ENCODE data around the gene USP8. TPM values are rescaled to one million over a fixed set of nuclear protein-coding genes. Genes with fewer than 3 reads are reported as not detected.

The USP8 gene
- total and polyA plus RNA-seq, 10 of the 15 experiments (the other 5 are each of a cell fraction or from before 2014, with no cell fraction given): 25.2 to 51.7 (median 36.1) TPM

DNA sequence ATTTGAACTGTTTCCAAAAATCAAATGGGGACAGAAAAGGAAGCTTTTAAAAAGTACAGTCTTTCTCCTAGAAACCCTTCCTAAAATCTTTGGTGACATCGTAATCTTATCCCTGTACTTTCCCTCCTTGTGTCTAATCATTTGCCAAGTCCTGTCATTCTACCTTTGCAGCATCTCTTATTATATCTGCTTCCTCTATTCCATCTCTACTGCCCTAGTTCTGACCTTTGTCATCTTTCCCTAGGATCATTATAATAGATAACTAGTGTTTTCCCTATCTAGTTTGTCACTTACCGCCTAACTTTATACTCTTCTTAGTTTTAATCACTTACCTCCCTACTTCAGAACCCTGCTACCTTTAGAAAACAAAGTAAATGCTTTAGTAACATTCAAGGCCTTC is 11.6 kb downstream of the USP8 start:
- Histone ChIP-seq H3K4me3 (no peak overlapping the region), H3K4me1 (ENCODE audit: control insufficient read depth, insufficient read depth, low read length) (no peaks in the 10 kb centered on the region), H4K20me1 (ENCODE audit: control insufficient read depth, insufficient read depth) (no peaks in the 10 kb centered on the region), H3K27me3 (replicated peaks in 1 of 2; ENCODE audit: control insufficient read depth in 2 of 2, insufficient read depth in 2 of 2, low read length in 1 of 2) (no peaks in the 10 kb centered on the region), H2AFZ (ENCODE audit: control insufficient read depth, low read depth, low read length) (no peak overlapping the region), H3K79me2 (ENCODE audit: control insufficient read depth, insufficient read depth, low read length) (peaks cover 49% of the 10 kb centered on the region), H3K27ac (ENCODE audit: control insufficient read depth, insufficient read depth) (no peak overlapping the region), H3K9me3 (replicated peaks; ENCODE audit: control insufficient read depth, insufficient read depth, low read length) (no peaks in the 10 kb centered on the region), H3K36me3 (ENCODE audit: control insufficient read depth in 2 of 2, insufficient read depth in 2 of 2, low read length in 1 of 2) (peaks cover 0 to 5% of the 10 kb centered on the region in 2 experiments; a peak in 1 of 4 replicates), H3K4me2 (ENCODE audit: control insufficient read depth, insufficient read depth) (no peak overlapping the region), H3K9ac (ENCODE audit: control insufficient read depth, insufficient read depth, low read length) (no peak overlapping the region)
- in situ Hi-C loops (cut with MboI): no loop called here
- ATAC-seq (peak; percentile 63), FAIRE-seq (no peak), DNase-seq (ENCODE audit: low read depth, low spot score) (no peak)
- no TSS peak for BruUV-seq (replicated peaks)
- TF ChIP-seq, protein P1, sequence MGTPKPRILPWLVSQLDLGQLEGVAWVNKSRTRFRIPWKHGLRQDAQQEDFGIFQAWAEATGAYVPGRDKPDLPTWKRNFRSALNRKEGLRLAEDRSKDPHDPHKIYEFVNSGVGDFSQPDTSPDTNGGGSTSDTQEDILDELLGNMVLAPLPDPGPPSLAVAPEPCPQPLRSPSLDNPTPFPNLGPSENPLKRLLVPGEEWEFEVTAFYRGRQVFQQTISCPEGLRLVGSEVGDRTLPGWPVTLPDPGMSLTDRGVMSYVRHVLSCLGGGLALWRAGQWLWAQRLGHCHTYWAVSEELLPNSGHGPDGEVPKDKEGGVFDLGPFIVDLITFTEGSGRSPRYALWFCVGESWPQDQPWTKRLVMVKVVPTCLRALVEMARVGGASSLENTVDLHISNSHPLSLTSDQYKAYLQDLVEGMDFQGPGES (IDR thresholded peaks at IDR 0.05): no peak
- TF ChIP-seq, protein P2, sequence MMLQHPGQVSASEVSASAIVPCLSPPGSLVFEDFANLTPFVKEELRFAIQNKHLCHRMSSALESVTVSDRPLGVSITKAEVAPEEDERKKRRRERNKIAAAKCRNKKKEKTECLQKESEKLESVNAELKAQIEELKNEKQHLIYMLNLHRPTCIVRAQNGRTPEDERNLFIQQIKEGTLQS (IDR thresholded peaks at IDR 0.05; ENCODE audit: borderline replicate concordance, extremely low read depth, low read depth, low read length): no peak
- TF ChIP-seq HDGF (IDR thresholded peaks at IDR 0.05) (no peak), FOXK2 (IDR thresholded peaks at IDR 0.05) (no peak), NFXL1 (IDR thresholded peaks at IDR 0.05; ENCODE audit: borderline replicate concordance) (no peak), CHD4 (IDR thresholded peaks at IDR 0.05) (no peak), NR2C2 (IDR thresholded peaks at IDR 0.05; ENCODE audit: borderline replicate concordance, control insufficient read depth, insufficient read length, low read depth) (no peak), JUNB (IDR thresholded peaks at IDR 0.05) (no peak), KAT2A (conservative IDR thresholded peaks at IDR 0.05; ENCODE audit: control insufficient read depth, low read depth, low read length) (no peak), ZNF207 (IDR thresholded peaks at IDR 0.05; ENCODE audit: borderline replicate concordance) (no peak), IKZF2 (IDR thresholded peaks at IDR 0.05) (no peak), BCL3 (IDR thresholded peaks at IDR 0.05; ENCODE audit: borderline replicate concordance, insufficient read depth, low read depth, low read length, poor library complexity, severe bottlenecking) (no peak), MYC (IDR thresholded peaks at IDR 0.05; ENCODE audit: insufficient read depth, insufficient read length, insufficient replicate concordance, low read length, severe bottlenecking) (no peak), HSF1 (IDR thresholded peaks at IDR 0.05; ENCODE audit: low read depth, low read length) (no peak), NR2F1 (conservative IDR thresholded peaks at IDR 0.05) (no peak), GATAD2B (conservative IDR thresholded peaks at IDR 0.05; ENCODE audit: low read depth) (no peak)
- TF ChIP-seq, protein P3, sequence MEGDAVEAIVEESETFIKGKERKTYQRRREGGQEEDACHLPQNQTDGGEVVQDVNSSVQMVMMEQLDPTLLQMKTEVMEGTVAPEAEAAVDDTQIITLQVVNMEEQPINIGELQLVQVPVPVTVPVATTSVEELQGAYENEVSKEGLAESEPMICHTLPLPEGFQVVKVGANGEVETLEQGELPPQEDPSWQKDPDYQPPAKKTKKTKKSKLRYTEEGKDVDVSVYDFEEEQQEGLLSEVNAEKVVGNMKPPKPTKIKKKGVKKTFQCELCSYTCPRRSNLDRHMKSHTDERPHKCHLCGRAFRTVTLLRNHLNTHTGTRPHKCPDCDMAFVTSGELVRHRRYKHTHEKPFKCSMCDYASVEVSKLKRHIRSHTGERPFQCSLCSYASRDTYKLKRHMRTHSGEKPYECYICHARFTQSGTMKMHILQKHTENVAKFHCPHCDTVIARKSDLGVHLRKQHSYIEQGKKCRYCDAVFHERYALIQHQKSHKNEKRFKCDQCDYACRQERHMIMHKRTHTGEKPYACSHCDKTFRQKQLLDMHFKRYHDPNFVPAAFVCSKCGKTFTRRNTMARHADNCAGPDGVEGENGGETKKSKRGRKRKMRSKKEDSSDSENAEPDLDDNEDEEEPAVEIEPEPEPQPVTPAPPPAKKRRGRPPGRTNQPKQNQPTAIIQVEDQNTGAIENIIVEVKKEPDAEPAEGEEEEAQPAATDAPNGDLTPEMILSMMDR (IDR thresholded peaks at IDR 0.05 in 2 of 3, conservative IDR thresholded peaks at IDR 0.05 in 1 of 3; ENCODE audit: control insufficient read depth in 2 of 3, extremely low read depth in 1 of 3, insufficient read depth in 1 of 3, low read depth in 3 of 3, low read length in 3 of 3): no peak
- ChIA-PET CTCF (no interaction called here), SMC1A (ENCODE audit: uncharacterized antibody, unreplicated experiment) (interaction anchor here (1.6 kb wide), 1 partner anchor 80 kb away, joined by 4 read pairs; no protein-coding TSS in a partner anchor), RAD21 (ENCODE audit: unreplicated experiment) (no interaction called here), POLR2A (interaction anchor here (1.2 kb wide), 1 partner anchor 9 kb away, joined by 3 read pairs; no protein-coding TSS in a partner anchor)
- intact Hi-C loops (cut with micrococcal nuclease; ENCODE audit: unreplicated experiment): no loop called here
- 100% methylated on average over 2 of the region's 2 CpGs for WGBS (ENCODE audit: insufficient coverage, insufficient replicate concordance, low lambda C conversion rate, missing lambda C conversion rate)

Measured in GM12878 (cell line).